CD4-positive, alpha-beta T cell (primary cell): ENCODE results near the gene ESAM. TPM values are rescaled to one million over a fixed set of nuclear protein-coding genes. Genes with fewer than 3 reads are reported as not detected.

Experiments used
- ATAC-seq: fragments of 200-7000 bp; cut with Tn5 transposase; one replicate; pipeline ENCODE4 v1.10.0; 2022; ENCODE audit warnings: mild to moderate bottlenecking; ENCODE audit not compliant: poor library complexity
- CTCF ChIA-PET: fragments of 350-600 bp; sonication (Branson Sonifier 250); formaldehyde crosslinking; loops from one replicate; lab custom pipeline; 2021; ENCODE audit warnings: antibody characterized with exemption, inconsistent platforms; lab: Charles Lee
- POLR2A ChIA-PET: fragments of 350-600 bp; sonication (Branson Sonifier 250); formaldehyde crosslinking; loops from one replicate; lab custom pipeline; 2021; ENCODE audit warnings: antibody characterized with exemption, inconsistent platforms; lab: Charles Lee
- DNase-seq, 14 experiments: peaks; one replicate each; pipeline ENCODE4 v3.0.0-alpha.2; 2013 to 2020; ENCODE audit warnings: mixed read lengths in 2 of 14
- H3K27ac ChIP-seq, 2 donors: one replicate each; pipeline versions ENCODE4 v1.5.1 to v1.7.0; 2013; ENCODE audit warnings: low read length in 2 of 2, low read depth in 1 of 2, mild to moderate bottlenecking in 1 of 2
- H3K27me3 ChIP-seq, 2 experiments: 1 replicate in 1 of 2; 2 replicates in 1 of 2; pipeline versions ENCODE4 v1.6.1 to v1.7.0; 2013; ENCODE audit warnings: low read length in 2 of 2, control low read depth in 1 of 2, mild to moderate bottlenecking in 1 of 2, moderate library complexity in 1 of 2; ENCODE audit not compliant: insufficient read depth in 2 of 2, control insufficient read depth in 1 of 2
- H3K36me3 ChIP-seq: one replicate; pipeline ENCODE4 v1.6.1; 2013; ENCODE audit warnings: low read length, control low read depth; ENCODE audit not compliant: insufficient read depth
- H3K4me1 ChIP-seq: one replicate; pipeline ENCODE4 v1.6.1; 2013; ENCODE audit warnings: low read length, control low read depth; ENCODE audit not compliant: insufficient read depth
- H3K4me3 ChIP-seq: one replicate; pipeline ENCODE4 v1.5.1; 2013; ENCODE audit warnings: mild to moderate bottlenecking, low read length, moderate library complexity
- H3K9me3 ChIP-seq, 2 experiments: 1 replicate in 1 of 2; 2 replicates in 1 of 2; pipeline versions ENCODE4 v1.6.1 to v1.7.0; 2013; ENCODE audit warnings: low read length in 2 of 2, mild to moderate bottlenecking in 2 of 2, control low read depth in 1 of 2, moderate library complexity in 1 of 2; ENCODE audit not compliant: control insufficient read depth in 1 of 2, insufficient read depth in 1 of 2
- H3K27ac Mint-ChIP-seq: one replicate; pipeline ENCODE4 v1.8.0; 2020; ENCODE audit warnings: mixed read lengths
- H3K27me3 Mint-ChIP-seq: one replicate; pipeline ENCODE4 v1.8.0; 2021; ENCODE audit warnings: mixed read lengths
- H3K36me3 Mint-ChIP-seq: one replicate; pipeline ENCODE4 v1.8.0; 2021; ENCODE audit warnings: low read depth, mixed read lengths
- H3K4me1 Mint-ChIP-seq: one replicate; pipeline ENCODE4 v1.8.0; 2021; ENCODE audit warnings: low read depth, mixed read lengths
- H3K4me3 Mint-ChIP-seq: one replicate; pipeline ENCODE4 v1.8.0; 2020; ENCODE audit warnings: mild to moderate bottlenecking, mixed read lengths
- H3K9me3 Mint-ChIP-seq: one replicate; pipeline ENCODE4 v1.8.0; 2020; ENCODE audit warnings: mixed read lengths
- intact Hi-C, 2 experiments: fragments of 100-400 bp; cut with DNase I in 1 of 2; cut with micrococcal nuclease in 1 of 2; formaldehyde crosslinking; loops; one replicate each; pipeline versions ENCODE4 v1.15.1 to v1.9.0; 2023 to 2025; cut with DNase I, micrococcal nuclease
- total RNA-seq, 174 experiments: library from RNA in 2 of 174; stranded (reverse) in 2 of 174; gene quantifications; one replicate each; pipeline ENCODE4 v1.2.3 and lab custom pipeline; 2021 to 2026
- TF ChIP-seq, protein P1 (sequence below): fragments of 200-600 bp; IDR thresholded peaks from one replicate; pipeline ENCODE4 v1.8.0; 2022; ENCODE audit warnings: antibody characterized with exemption, mild to moderate bottlenecking

The ESAM gene
- total RNA-seq, 2 experiments from 2014 or later = 0.38 to 0.64 TPM

DNA sequence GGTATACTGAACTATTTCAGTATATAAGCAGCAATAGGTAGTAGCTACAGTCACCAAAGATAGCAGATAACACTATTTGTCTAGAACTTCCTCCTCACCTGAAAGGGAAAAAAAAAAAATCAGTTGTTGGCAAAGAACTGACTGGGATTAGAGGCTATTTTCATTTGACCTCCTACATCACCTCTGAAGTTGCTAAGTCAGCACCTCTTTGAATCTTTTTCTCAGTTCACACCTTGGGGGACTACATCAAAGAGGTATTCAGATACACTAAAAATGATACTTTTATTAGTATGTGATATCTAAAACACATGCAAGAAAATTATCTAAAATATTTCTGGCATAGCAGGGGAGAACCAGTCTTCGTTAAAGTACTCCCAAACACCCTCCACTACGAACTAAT, 22.0 kb upstream of the ESAM start:
- intact Hi-C loops = no loop called here
- ChIA-PET CTCF (interaction anchor here (1.2 to 1.4 kb wide), 2 partner anchors 15 to 115 kb away, joined by 3 read pairs; no protein-coding TSS in a partner anchor), POLR2A (no interaction called here)
- no peak overlapping the region for H3K4me3 Mint-ChIP-seq
- H3K27ac ChIP-seq = no peak overlapping the region
- H3K4me1 ChIP-seq = no peaks in the 10 kb centered on the region
- H3K4me3 ChIP-seq = no peak overlapping the region
- no peaks in the 10 kb centered on the region for H3K27me3 ChIP-seq
- no peaks in the 10 kb centered on the region for H3K27me3 Mint-ChIP-seq
- DNase-seq = no peak
- no peaks in the 10 kb centered on the region for H3K36me3 Mint-ChIP-seq
- H3K4me1 Mint-ChIP-seq = peaks cover 4% of the 10 kb centered on the region
- ATAC-seq = no peak
- no peaks in the 10 kb centered on the region for H3K36me3 ChIP-seq
- H3K9me3 ChIP-seq = no peaks in the 10 kb centered on the region
- H3K27ac Mint-ChIP-seq = no peak overlapping the region
- no peaks in the 10 kb centered on the region for H3K9me3 Mint-ChIP-seq
- TF ChIP-seq, protein P1, sequence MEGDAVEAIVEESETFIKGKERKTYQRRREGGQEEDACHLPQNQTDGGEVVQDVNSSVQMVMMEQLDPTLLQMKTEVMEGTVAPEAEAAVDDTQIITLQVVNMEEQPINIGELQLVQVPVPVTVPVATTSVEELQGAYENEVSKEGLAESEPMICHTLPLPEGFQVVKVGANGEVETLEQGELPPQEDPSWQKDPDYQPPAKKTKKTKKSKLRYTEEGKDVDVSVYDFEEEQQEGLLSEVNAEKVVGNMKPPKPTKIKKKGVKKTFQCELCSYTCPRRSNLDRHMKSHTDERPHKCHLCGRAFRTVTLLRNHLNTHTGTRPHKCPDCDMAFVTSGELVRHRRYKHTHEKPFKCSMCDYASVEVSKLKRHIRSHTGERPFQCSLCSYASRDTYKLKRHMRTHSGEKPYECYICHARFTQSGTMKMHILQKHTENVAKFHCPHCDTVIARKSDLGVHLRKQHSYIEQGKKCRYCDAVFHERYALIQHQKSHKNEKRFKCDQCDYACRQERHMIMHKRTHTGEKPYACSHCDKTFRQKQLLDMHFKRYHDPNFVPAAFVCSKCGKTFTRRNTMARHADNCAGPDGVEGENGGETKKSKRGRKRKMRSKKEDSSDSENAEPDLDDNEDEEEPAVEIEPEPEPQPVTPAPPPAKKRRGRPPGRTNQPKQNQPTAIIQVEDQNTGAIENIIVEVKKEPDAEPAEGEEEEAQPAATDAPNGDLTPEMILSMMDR = no peak

- Histone ChIP-seq H3K4me1 (no peaks in the 10 kb centered on the region), H3K27me3 (no peaks in the 10 kb centered on the region), H3K4me3 (no peak overlapping the region), H3K36me3 (no peaks in the 10 kb centered on the region), H3K27ac (no peak overlapping the region), H3K9me3 (no peaks in the 10 kb centered on the region)
- H3K27ac Mint-ChIP-seq = no peak overlapping the region
- peaks cover 5% of the 10 kb centered on the region for H3K36me3 Mint-ChIP-seq
- no peaks in the 10 kb centered on the region for H3K9me3 Mint-ChIP-seq
- CTCF ChIA-PET = interaction anchor here (0.8 to 1.5 kb wide), 3 partner anchors 10 to 114 kb away, joined by 3 to 4 read pairs (median 4); no protein-coding TSS in a partner anchor
- POLR2A ChIA-PET = no interaction called here
- intact Hi-C loops = no loop called here
- DNase-seq (no peak), ATAC-seq (no peak)
- no peak overlapping the region for H3K4me3 Mint-ChIP-seq
- peaks cover 12% of the 10 kb centered on the region for H3K4me1 Mint-ChIP-seq
- TF ChIP-seq, protein P1 = no peak
- H3K27me3 Mint-ChIP-seq = no peaks in the 10 kb centered on the region
These were observed 20.9 kb upstream of the ESAM start for GRCh38 chr11:124783002-124783401.

- no peaks in the 10 kb centered on the region for H3K27me3 ChIP-seq
- Mint-ChIP-seq H3K36me3 (peaks cover 31% of the 10 kb centered on the region), H3K9me3 (no peaks in the 10 kb centered on the region), H3K27me3 (no peaks in the 10 kb centered on the region), H3K27ac (no peak overlapping the region), H3K4me1 (peaks cover 28% of the 10 kb centered on the region), H3K4me3 (no peak overlapping the region)
- H3K36me3 ChIP-seq = no peaks in the 10 kb centered on the region
- no peak for ATAC-seq
- TF ChIP-seq, protein P1 = no peak
- POLR2A ChIA-PET = interaction anchor here (1.2 kb wide), 1 partner anchor 10 kb away, joined by 3 read pairs; no protein-coding TSS in a partner anchor
- intact Hi-C loops = no loop called here
- no peak overlapping the region for H3K4me3 ChIP-seq
- CTCF ChIA-PET = interaction anchor here (0.9 to 1.6 kb wide), 4 partner anchors 14 to 110 kb away, joined by 3 to 5 read pairs (median 4); no protein-coding TSS in a partner anchor
- peaks cover 3% of the 10 kb centered on the region for H3K4me1 ChIP-seq
- no peak overlapping the region for H3K27ac ChIP-seq
- no peaks in the 10 kb centered on the region for H3K9me3 ChIP-seq
- no peak for DNase-seq
These were observed 17.5 kb upstream of the ESAM start for GRCh38 chr11:124779568-124779967.
